ENCODE data around the gene TAB2.

DNA sequence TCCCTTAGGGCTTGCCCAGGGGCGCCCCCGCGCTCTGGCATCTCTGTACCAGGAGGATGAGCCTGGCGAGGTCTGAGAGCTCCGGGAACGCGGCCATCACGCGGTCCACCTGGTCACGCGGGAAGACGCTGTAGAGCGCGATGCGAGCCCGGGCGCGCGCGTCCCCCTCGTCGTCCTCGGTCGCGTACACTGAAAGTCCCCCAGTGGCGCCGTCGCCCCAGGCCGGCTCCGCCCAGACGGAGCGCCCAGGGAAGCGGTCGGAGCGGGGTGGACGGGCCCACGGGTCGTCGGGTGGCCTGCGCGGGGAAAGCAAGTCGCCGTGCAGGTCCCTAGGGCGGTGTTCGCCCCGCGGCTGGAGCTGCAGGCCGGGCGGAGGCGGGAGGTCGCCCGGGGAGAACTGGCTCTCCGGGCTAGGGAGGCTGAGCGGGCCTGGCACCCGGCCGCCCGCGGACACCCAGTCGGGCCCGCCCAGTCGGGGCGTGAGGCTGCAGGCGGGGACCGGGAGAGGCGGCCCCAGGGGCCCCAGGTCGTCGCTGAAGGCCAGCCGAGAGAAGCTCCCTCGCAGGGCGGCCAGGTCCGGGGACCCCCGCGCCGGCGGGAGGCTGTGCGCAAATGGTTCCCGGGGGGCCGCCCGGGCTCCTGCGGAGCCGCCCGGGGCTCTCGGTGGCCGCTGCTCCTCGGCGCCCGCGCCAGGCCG lies 133.3 kb downstream of the TAB2 start:
- TF ChIP-seq, protein P1, sequence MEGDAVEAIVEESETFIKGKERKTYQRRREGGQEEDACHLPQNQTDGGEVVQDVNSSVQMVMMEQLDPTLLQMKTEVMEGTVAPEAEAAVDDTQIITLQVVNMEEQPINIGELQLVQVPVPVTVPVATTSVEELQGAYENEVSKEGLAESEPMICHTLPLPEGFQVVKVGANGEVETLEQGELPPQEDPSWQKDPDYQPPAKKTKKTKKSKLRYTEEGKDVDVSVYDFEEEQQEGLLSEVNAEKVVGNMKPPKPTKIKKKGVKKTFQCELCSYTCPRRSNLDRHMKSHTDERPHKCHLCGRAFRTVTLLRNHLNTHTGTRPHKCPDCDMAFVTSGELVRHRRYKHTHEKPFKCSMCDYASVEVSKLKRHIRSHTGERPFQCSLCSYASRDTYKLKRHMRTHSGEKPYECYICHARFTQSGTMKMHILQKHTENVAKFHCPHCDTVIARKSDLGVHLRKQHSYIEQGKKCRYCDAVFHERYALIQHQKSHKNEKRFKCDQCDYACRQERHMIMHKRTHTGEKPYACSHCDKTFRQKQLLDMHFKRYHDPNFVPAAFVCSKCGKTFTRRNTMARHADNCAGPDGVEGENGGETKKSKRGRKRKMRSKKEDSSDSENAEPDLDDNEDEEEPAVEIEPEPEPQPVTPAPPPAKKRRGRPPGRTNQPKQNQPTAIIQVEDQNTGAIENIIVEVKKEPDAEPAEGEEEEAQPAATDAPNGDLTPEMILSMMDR (IDR thresholded peaks at IDR 0.05; ENCODE audit: low read depth, low read length): no peak
- TF ChIP-seq EZH2phosphoT487 (IDR thresholded peaks at IDR 0.05; ENCODE audit: low read depth): no peak
